Adrenal gland (tissue), 12 donors: ENCODE measurements around the gene TBC1D7. TPM values are rescaled to one million over a fixed set of nuclear protein-coding genes. Genes with fewer than 3 reads are reported as not detected.

Experiments
- DNase-seq, 7 donors: peaks; one replicate each; pipeline ENCODE4 v3.0.0-alpha.2; 2019 to 2020
- H3K27ac ChIP-seq, 5 donors: fragments of 200-600 bp; sonication (generic) in 4 of 5; 1 replicate in 3 of 5; 2 replicates in 2 of 5; pipeline versions ENCODE4 v1.5.1 to v1.8.0; 2016 to 2020; ENCODE audit warnings: mild to moderate bottlenecking in 1 of 5
- H3K27me3 ChIP-seq: fragments of 200-600 bp; 2 replicates; pipeline ENCODE4 v1.8.0; 2021
- H3K36me3 ChIP-seq, 2 donors: fragments of 200-600 bp; replicated peaks in 1 of 2; 1 replicate in 1 of 2; 2 replicates in 1 of 2; pipeline versions ENCODE4 v1.5.1 to v1.8.0; 2018 to 2022
- H3K4me1 ChIP-seq, 2 donors: fragments of 200-600 bp; replicated peaks in 1 of 2; 1 replicate in 1 of 2; 2 replicates in 1 of 2; pipeline versions ENCODE4 v1.5.1 to v1.8.0; 2018 to 2021
- H3K4me3 ChIP-seq, 4 donors: fragments of 200-600 bp; sonication (generic) in 3 of 4; one replicate each; pipeline ENCODE4 v1.5.1; 2016 to 2018
- H3K9me3 ChIP-seq, 3 donors: fragments of 200-600 bp; sonication (generic) in 1 of 3; replicated peaks in 1 of 3; 1 replicate in 2 of 3; 2 replicates in 1 of 3; pipeline versions ENCODE4 v1.5.1 to v1.8.0; 2016 to 2021
- POLR2A ChIP-seq, 2 donors: fragments of 450-650 bp; IDR thresholded peaks; one replicate each; pipeline ENCODE4 v1.6.1; 2017; ENCODE audit warnings: antibody characterized with exemption in 2 of 2, mild to moderate bottlenecking in 2 of 2, moderate library complexity in 1 of 2
- WGBS, 4 donors: extraction: QIAGEN DNeasy Blood & Tissue Kit in 2 of 4; methylation state at CpG; one replicate each; pipeline versions ENCODE4 v1.1.5 to v1.1.7; 2013 to 2017; 5-methylcytosine and 5-hydroxymethylcytosine counted together
- intact Hi-C, 2 donors: fragments of 100-400 bp; cut with DNase I; formaldehyde crosslinking; loops; one replicate each; pipeline versions ENCODE4 v1.14.1 to v1.15.0; 2022 to 2023
- polyA plus RNA-seq, 3 donors: library from polyadenylated mRNA; stranded (reverse); fragments of 200-250 nt in 2 of 3; fragments of 350-450 nt in 1 of 3; fragmentation: Illumina TruSeq in 1 of 3; extraction: RNeasy Lipid Tissue Mini Kit (QIAGEN cat#74804) in 1 of 3; gene quantifications; one replicate each; pipeline ENCODE4 v1.2.3, GENCODE V29; 2013 to 2014
- total RNA-seq, 9 donors: library from RNA; depleted of rRNA in 4 of 9; stranded (reverse); fragments of >200 nt in 4 of 9; fragments of 120-200 nt in 1 of 9; fragmentation: NEBNext Ultra II Directional in 1 of 9; extraction: Animal tissue kit (Norgen Biotek cat#: 25700) in 1 of 9; gene quantifications; one replicate each; pipeline versions ENCODE4 v1.1.0 to v1.2.4, GENCODE V29; 2013 to 2023
- TF ChIP-seq, protein P1 (sequence below), 6 experiments: fragments of 450-650 bp in 4 of 6; fragments of 200-600 bp in 2 of 6; sonication (generic) in 1 of 6; IDR thresholded peaks; 1 replicate in 5 of 6; 2 replicates in 1 of 6; pipeline versions ENCODE4 v1.5.1 to v1.8.0; 2016 to 2021; ENCODE audit warnings: antibody characterized with exemption in 6 of 6, mild to moderate bottlenecking in 2 of 6, moderate library complexity in 1 of 6
- donor health status: healthy with polysubstance abuse.
- donor health status: Bipolar disorder and iron deficiency.
- donor health status: DM: yes; HTN: yes; CAD: no.
- donor health status: DM: no; HTN: no; CAD: no.
- donor health status: DM: no; HTN: no; CAD: no.
- donor health status: DM: yes; HTN: yes; CAD: no.

TBC1D7 gene
- total and polyA plus RNA-seq, 12 donors: 8.0 to 23.0 (median 12.4) TPM

DNA sequence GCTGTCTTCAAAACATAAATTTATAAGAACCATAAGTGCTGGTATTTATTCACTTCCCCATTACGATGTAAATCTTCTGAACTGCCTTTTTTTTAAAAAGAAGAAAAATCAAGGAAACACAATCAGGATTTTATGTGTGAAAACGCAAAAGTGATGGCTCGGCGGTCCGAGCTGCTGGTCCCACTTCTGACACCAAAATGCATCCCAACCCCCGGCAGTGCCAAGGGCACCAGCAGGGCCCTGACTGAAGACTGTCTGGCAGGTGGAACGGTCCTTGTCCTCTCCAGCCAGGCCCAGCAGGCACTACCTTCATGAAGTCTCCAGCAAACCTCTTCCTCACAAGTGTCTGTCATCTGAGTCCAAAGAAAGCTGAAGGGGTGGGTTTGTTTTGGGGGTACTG, 41.2 kb downstream of the TBC1D7 start:
- no peaks in the 10 kb centered on the region for H3K9me3 ChIP-seq
- no peaks in the 10 kb centered on the region for H3K27me3 ChIP-seq
- peak in 1 of 7 donors; percentile 38 for DNase-seq
- H3K4me3 ChIP-seq: no peak overlapping the region
- H3K27ac ChIP-seq: no peak overlapping the region
- no peak for TF ChIP-seq POLR2A (IDR thresholded peaks at IDR 0.05)
- TF ChIP-seq, protein P1, sequence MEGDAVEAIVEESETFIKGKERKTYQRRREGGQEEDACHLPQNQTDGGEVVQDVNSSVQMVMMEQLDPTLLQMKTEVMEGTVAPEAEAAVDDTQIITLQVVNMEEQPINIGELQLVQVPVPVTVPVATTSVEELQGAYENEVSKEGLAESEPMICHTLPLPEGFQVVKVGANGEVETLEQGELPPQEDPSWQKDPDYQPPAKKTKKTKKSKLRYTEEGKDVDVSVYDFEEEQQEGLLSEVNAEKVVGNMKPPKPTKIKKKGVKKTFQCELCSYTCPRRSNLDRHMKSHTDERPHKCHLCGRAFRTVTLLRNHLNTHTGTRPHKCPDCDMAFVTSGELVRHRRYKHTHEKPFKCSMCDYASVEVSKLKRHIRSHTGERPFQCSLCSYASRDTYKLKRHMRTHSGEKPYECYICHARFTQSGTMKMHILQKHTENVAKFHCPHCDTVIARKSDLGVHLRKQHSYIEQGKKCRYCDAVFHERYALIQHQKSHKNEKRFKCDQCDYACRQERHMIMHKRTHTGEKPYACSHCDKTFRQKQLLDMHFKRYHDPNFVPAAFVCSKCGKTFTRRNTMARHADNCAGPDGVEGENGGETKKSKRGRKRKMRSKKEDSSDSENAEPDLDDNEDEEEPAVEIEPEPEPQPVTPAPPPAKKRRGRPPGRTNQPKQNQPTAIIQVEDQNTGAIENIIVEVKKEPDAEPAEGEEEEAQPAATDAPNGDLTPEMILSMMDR (IDR thresholded peaks at IDR 0.05): no peak
- H3K36me3 ChIP-seq: no peaks in the 10 kb centered on the region
- H3K4me1 ChIP-seq: no peaks in the 10 kb centered on the region
- 94 to 98% (median 96%) methylated on average over 7 of the region's 7 CpGs for WGBS, 4 donors
- intact Hi-C loops: no loop called here

DNA sequence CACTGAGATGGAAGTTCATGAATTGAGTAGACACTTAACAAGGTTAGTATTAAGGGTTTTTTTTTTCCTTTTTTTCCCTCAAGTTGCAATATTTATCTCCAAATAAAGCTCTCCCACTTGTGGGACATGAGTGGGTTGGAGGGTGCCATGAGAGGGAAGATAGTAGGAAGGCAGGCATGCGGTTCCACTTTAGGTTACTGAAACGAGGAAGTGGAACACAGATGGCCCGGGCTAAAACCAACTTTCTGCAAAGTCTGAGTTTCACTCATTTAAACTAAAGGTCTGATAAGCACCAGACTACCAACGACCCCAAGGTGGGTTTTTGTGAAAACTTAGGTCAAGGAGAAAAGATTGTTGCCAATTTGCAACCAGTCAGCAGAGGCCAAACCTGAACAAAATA, 42.2 kb downstream of the TBC1D7 start:
- H3K36me3 ChIP-seq: no peaks in the 10 kb centered on the region
- 70 to 81% (median 76%) methylated on average over 4 of the region's 4 CpGs for WGBS, 4 donors
- H3K4me1 ChIP-seq: no peaks in the 10 kb centered on the region
- H3K4me3 ChIP-seq: no peak overlapping the region
- H3K27ac ChIP-seq: no peak overlapping the region
- TF ChIP-seq, protein P1 (IDR thresholded peaks at IDR 0.05): no peak
- no peak for TF ChIP-seq POLR2A (IDR thresholded peaks at IDR 0.05)
- H3K9me3 ChIP-seq: no peaks in the 10 kb centered on the region
- intact Hi-C loops: no loop called here
- H3K27me3 ChIP-seq: no peaks in the 10 kb centered on the region
- DNase-seq: no peak

DNA sequence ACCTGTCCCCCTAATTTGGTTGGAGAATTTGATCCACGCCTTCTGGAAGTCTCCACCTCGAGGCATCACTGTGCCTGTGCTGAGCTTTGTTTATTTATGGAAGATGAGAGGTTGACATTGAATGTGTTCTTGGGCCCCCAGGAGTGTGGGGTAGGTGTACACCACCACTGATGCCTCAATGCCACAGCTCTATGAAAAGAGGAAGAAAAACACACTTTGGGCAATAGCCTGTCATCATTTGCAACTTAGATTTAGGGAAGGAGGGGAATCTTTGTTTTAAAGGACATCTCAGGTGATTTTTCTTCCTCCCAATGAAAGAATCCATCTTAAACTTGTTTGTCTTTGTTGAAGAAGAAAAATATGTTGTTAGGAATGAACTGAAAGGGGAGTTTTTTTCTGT, 42.6 kb downstream of the TBC1D7 start:
- no peaks in the 10 kb centered on the region for H3K27me3 ChIP-seq
- TF ChIP-seq POLR2A (IDR thresholded peaks at IDR 0.05): no peak
- TF ChIP-seq, protein P1 (IDR thresholded peaks at IDR 0.05): no peak
- 71 to 82% (median 78%) methylated on average over 2 of the region's 2 CpGs for WGBS, 4 donors
- no peak overlapping the region for H3K4me3 ChIP-seq
- no peaks in the 10 kb centered on the region for H3K9me3 ChIP-seq
- no peak for DNase-seq
- H3K27ac ChIP-seq: no peak overlapping the region
- H3K36me3 ChIP-seq: no peaks in the 10 kb centered on the region
- no peaks in the 10 kb centered on the region for H3K4me1 ChIP-seq
- intact Hi-C loops: no loop called here

DNA sequence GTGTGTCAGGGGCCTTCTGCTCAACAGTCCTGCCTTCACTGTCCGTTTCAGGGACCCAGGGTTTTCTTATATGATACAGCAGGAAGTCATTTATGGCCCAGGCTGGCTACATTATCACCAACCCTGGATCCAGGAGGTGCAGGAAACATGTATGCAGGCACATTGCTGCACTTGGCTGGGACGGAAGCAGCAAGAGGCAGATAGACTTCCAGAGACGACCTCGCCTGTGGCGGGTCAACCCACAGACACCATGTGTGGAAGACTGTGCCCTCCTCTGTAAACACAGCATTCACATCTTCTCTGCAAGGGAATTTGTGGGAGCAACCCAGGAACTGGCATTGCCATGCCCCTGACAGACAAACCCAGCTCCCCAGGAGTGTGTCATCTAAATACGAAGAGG, 43.7 kb downstream of the TBC1D7 start:
- Histone ChIP-seq H3K4me1 (no peaks in the 10 kb centered on the region), H3K4me3 (no peak overlapping the region), H3K9me3 (no peaks in the 10 kb centered on the region), H3K36me3 (no peaks in the 10 kb centered on the region), H3K27ac (no peak overlapping the region), H3K27me3 (no peaks in the 10 kb centered on the region)
- no peak for DNase-seq
- intact Hi-C loops: no loop called here
- WGBS, 4 donors: 78 to 97% (median 86%) methylated on average over 4 to 6 of the region's 6 CpGs
- no peak for TF ChIP-seq POLR2A (IDR thresholded peaks at IDR 0.05)
- TF ChIP-seq, protein P1 (IDR thresholded peaks at IDR 0.05): no peak
